Tibial nerve (tissue), 4 donors: Measurements from ENCODE around the gene PTPRA.

ENCODE experiments used
- EP300 ChIP-seq, 2 donors: sonication (generic); formaldehyde crosslinking; IDR thresholded peaks; one replicate each; pipeline ENCODE4 v1.6.1; 2017; ENCODE audit warnings: antibody characterized with exemption in 2 of 2, mild to moderate bottlenecking in 1 of 2
- POLR2A ChIP-seq, 2 donors: fragments of 450-650 bp; IDR thresholded peaks; one replicate each; pipeline ENCODE4 v1.6.1; 2017; ENCODE audit warnings: antibody characterized with exemption in 2 of 2, mild to moderate bottlenecking in 2 of 2, moderate library complexity in 2 of 2
- TF ChIP-seq, protein P1 (sequence below), 5 experiments: fragments of 200-600 bp in 3 of 5; fragments of 450-650 bp in 2 of 5; sonication (generic) in 3 of 5; IDR thresholded peaks; one replicate each; pipeline ENCODE4 v1.5.1; 2016 to 2019; ENCODE audit warnings: antibody characterized with exemption in 5 of 5, mild to moderate bottlenecking in 3 of 5, moderate library complexity in 2 of 5

GRCh38 chr20:3077618-3078134 is 204.4 kb downstream of the PTPRA start:
- TF ChIP-seq, protein P1, sequence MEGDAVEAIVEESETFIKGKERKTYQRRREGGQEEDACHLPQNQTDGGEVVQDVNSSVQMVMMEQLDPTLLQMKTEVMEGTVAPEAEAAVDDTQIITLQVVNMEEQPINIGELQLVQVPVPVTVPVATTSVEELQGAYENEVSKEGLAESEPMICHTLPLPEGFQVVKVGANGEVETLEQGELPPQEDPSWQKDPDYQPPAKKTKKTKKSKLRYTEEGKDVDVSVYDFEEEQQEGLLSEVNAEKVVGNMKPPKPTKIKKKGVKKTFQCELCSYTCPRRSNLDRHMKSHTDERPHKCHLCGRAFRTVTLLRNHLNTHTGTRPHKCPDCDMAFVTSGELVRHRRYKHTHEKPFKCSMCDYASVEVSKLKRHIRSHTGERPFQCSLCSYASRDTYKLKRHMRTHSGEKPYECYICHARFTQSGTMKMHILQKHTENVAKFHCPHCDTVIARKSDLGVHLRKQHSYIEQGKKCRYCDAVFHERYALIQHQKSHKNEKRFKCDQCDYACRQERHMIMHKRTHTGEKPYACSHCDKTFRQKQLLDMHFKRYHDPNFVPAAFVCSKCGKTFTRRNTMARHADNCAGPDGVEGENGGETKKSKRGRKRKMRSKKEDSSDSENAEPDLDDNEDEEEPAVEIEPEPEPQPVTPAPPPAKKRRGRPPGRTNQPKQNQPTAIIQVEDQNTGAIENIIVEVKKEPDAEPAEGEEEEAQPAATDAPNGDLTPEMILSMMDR (IDR thresholded peaks at IDR 0.05): no peak
- TF ChIP-seq POLR2A (IDR thresholded peaks at IDR 0.05): no peak
- no peak for TF ChIP-seq EP300 (IDR thresholded peaks at IDR 0.05)
